MCF 10A (cell line): ENCODE data around the gene NEK10. TPM values are rescaled to one million over a fixed set of nuclear protein-coding genes. Genes with fewer than 3 reads are reported as not detected.

Experiments
- BruUV-seq: library from RNA; stranded (reverse); fragments of 400-500 nt; replicated peaks from 2 replicates; lab custom pipeline; 2021; lab: Mats Ljungman, UMichigan
- CTCF ChIA-PET: fragments of 300-600 bp; sonication (Branson Sonifier 250); formaldehyde crosslinking; extraction: SDS; loops from one replicate; lab custom pipeline; 2021; ENCODE audit warnings: antibody characterized with exemption, inconsistent platforms; lab: Yijun Ruan, JAX
- POLR2A ChIA-PET: fragments of 300-600, 350-650 bp; sonication (Branson Sonifier 250); formaldehyde crosslinking; extraction: SDS; loops from one replicate; lab custom pipeline; 2020; ENCODE audit warnings: antibody characterized with exemption, inconsistent platforms; lab: Yijun Ruan, JAX
- DNase-seq: peaks from one replicate; pipeline ENCODE4 v3.0.0-alpha.2; 2018; ENCODE audit not compliant: unreplicated experiment
- H3K27ac Mint-ChIP-seq: one replicate; pipeline ENCODE4 v1.8.0; 2022; ENCODE audit warnings: mild to moderate bottlenecking, low read depth, mixed read lengths; ENCODE audit not compliant: unreplicated experiment
- H3K27me3 Mint-ChIP-seq: one replicate; pipeline ENCODE4 v1.8.0; 2022; ENCODE audit warnings: mixed read lengths; ENCODE audit not compliant: insufficient read depth, unreplicated experiment
- H3K36me3 Mint-ChIP-seq: one replicate; pipeline ENCODE4 v1.8.0; 2022; ENCODE audit warnings: mild to moderate bottlenecking, moderate library complexity, mixed read lengths; ENCODE audit not compliant: insufficient read depth, unreplicated experiment
- H3K4me1 Mint-ChIP-seq: one replicate; pipeline ENCODE4 v1.8.0; 2022; ENCODE audit warnings: mixed read lengths; ENCODE audit not compliant: insufficient read depth, unreplicated experiment
- H3K4me3 Mint-ChIP-seq: one replicate; pipeline ENCODE4 v1.8.0; 2022; ENCODE audit warnings: mild to moderate bottlenecking, moderate library complexity, mixed read lengths; ENCODE audit not compliant: unreplicated experiment
- H3K9me3 Mint-ChIP-seq: one replicate; pipeline ENCODE4 v1.8.0; 2022; ENCODE audit warnings: mixed read lengths; ENCODE audit not compliant: unreplicated experiment
- intact Hi-C: fragments of 100-400 bp; cut with micrococcal nuclease; formaldehyde crosslinking; loops from 2 replicates; pipeline ENCODE4 v1.14.1; 2022
- total RNA-seq: library from RNA; stranded (reverse); gene quantifications from 2 replicates; pipeline ENCODE4 v1.2.3, GENCODE V29; 2022
- TF ChIP-seq, protein P1 (sequence below): fragments of 200-600 bp; IDR thresholded peaks from one replicate; pipeline ENCODE4 v1.8.0; 2022; ENCODE audit warnings: antibody characterized with exemption, mild to moderate bottlenecking; ENCODE audit not compliant: unreplicated experiment

The NEK10 gene
- total RNA-seq, 1 experiment from 2014 or later = 0.44 TPM

DNA sequence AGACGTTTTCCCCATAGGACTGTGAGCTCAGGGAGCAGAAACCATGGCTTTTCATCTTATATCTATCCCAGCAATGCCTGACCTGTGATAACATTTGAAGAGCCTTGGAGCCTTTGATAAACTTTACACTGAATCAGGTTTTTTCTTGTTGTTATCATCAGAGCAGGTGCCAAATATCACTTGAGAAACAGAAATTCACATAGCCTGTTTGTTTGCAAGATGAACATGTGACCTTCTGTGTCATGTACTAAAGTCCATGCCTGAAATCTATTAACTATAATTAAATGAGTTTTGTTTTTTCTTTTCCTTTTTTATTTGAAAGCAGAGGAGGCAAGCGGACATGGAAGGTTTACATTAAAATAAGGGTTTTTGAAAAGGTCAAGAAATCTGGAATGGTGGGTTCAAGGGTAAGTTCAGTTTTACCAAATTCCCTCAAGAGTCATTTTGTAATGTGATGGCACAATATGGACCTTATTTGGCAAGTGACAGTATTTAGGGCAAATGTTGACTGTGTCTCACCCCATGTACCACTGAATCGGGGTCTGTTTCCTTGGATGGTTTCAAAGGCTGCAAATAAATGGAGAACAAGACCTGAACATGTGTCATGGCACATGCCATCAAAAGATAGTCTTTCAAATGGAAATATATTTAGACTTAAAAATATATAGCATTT is 90.7 kb downstream of the NEK10 start:
- intact Hi-C loops = no loop called here
- POLR2A ChIA-PET = no interaction called here
- BruUV-seq = no TSS peak
- Mint-ChIP-seq H3K9me3 (no peaks in the 10 kb centered on the region), H3K4me1 (no peaks in the 10 kb centered on the region), H3K27ac (no peak overlapping the region), H3K36me3 (no peaks in the 10 kb centered on the region), H3K27me3 (no peaks in the 10 kb centered on the region), H3K4me3 (no peak overlapping the region)
- CTCF ChIA-PET = interaction anchor here (0.6 to 1.0 kb wide), 3 partner anchors 25 to 1451 kb away, joined by 3 to 4 read pairs (median 4); no protein-coding TSS in a partner anchor
- TF ChIP-seq, protein P1, sequence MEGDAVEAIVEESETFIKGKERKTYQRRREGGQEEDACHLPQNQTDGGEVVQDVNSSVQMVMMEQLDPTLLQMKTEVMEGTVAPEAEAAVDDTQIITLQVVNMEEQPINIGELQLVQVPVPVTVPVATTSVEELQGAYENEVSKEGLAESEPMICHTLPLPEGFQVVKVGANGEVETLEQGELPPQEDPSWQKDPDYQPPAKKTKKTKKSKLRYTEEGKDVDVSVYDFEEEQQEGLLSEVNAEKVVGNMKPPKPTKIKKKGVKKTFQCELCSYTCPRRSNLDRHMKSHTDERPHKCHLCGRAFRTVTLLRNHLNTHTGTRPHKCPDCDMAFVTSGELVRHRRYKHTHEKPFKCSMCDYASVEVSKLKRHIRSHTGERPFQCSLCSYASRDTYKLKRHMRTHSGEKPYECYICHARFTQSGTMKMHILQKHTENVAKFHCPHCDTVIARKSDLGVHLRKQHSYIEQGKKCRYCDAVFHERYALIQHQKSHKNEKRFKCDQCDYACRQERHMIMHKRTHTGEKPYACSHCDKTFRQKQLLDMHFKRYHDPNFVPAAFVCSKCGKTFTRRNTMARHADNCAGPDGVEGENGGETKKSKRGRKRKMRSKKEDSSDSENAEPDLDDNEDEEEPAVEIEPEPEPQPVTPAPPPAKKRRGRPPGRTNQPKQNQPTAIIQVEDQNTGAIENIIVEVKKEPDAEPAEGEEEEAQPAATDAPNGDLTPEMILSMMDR = no peak
- no peak for DNase-seq

DNA sequence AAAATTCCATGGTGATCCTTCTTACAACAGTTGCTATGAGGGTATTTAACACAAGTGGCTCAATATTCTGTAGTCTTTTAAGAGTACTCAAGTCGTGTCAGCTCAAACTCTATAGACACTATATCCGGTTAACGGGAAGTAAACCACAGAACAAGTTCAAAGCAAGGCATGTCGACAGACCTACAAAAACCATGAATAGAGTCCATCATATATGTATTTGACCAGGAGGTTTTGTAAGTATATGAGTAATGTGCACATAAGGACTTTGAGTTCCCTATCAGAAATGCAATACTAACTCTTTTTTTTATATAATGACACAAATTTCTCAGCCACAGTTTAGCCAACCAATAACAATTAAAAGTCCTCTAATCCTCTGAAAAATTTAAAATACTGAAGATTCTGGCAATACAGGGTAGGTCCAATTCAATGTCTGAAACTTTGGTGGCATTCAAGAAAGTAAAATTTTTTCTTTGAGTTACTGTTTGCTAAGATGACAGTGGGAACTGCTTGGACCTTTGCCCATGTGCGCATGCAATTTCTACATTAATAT is 93.7 kb downstream of the NEK10 start:
- H3K27ac Mint-ChIP-seq = no peak overlapping the region
- CTCF ChIA-PET = interaction anchor here (0.5 to 2.4 kb wide), 2 partner anchors 22 to 405 kb away, joined by 3 to 14 read pairs; no protein-coding TSS in a partner anchor
- DNase-seq = no peak
- intact Hi-C loops = no loop called here
- no TSS peak for BruUV-seq
- H3K4me1 Mint-ChIP-seq = no peaks in the 10 kb centered on the region
- no peak overlapping the region for H3K4me3 Mint-ChIP-seq
- H3K27me3 Mint-ChIP-seq = no peaks in the 10 kb centered on the region
- POLR2A ChIA-PET = no interaction called here
- H3K9me3 Mint-ChIP-seq = no peaks in the 10 kb centered on the region
- H3K36me3 Mint-ChIP-seq = no peaks in the 10 kb centered on the region
- TF ChIP-seq, protein P1 = no peak

DNA sequence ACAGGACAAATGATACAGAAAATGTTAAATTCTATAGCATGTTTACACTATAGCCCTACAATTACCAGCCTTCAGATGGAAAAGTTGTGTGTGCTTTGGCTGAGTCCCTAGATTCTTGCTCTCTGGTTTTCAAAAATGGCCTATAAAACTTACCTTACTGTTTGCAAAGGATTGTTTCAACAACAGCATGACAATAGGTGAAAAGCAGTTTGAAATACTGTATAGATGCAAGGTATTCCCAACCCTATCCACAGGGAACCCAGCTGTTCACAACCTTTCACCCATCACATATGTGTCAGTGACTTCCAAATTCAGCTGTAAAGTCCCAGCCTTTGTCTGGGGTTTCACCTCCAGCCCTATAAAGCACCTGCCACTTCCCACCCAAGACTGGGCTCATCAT is 97.3 kb downstream of the NEK10 start:
- H3K36me3 Mint-ChIP-seq = no peaks in the 10 kb centered on the region
- intact Hi-C loops = no loop called here
- TF ChIP-seq, protein P1 = no peak

DNA sequence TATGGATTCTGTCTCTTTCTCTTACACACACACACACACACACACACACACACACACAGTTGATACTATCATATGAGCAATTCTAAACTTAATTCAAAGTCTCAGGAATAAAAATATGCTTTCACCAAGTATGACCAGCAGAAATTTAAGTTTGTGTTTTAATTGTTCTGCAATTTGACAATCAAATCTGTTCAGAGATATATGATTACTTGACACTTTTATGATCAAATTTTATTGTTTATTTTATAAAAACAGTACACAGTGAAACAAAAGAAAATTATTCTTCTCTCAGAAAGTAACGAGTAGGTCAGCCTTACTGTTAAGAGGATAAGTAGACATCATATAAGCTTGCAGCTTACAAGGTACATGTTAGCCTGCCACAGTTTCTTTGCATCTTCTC is 114.3 kb downstream of the NEK10 start:
- no peaks in the 10 kb centered on the region for H3K36me3 Mint-ChIP-seq
- no peaks in the 10 kb centered on the region for H3K4me1 Mint-ChIP-seq
- intact Hi-C loops = loop anchor here (1.0 to 5.0 kb wide), 2 partner anchors 121 to 1413 kb away; no protein-coding TSS in a partner anchor
- H3K27ac Mint-ChIP-seq = no peak overlapping the region
- DNase-seq = no peak
- H3K4me3 Mint-ChIP-seq = no peak overlapping the region
- TF ChIP-seq, protein P1 = no peak
- CTCF ChIA-PET = interaction anchor here (0.7 to 4.0 kb wide), 6 partner anchors 27 to 1410 kb away, joined by 3 to 70 read pairs (median 8); no protein-coding TSS in a partner anchor
- POLR2A ChIA-PET = no interaction called here
- no TSS peak for BruUV-seq
- H3K27me3 Mint-ChIP-seq = no peaks in the 10 kb centered on the region
- no peaks in the 10 kb centered on the region for H3K9me3 Mint-ChIP-seq

More for the DNA sequence above, 97.3 kb downstream of the NEK10 start:
- Mint-ChIP-seq H3K9me3 (peaks cover 7% of the 10 kb centered on the region), H3K4me1 (no peaks in the 10 kb centered on the region), H3K27ac (no peak overlapping the region), H3K27me3 (no peaks in the 10 kb centered on the region), H3K4me3 (no peak overlapping the region)
- BruUV-seq = no TSS peak
- CTCF ChIA-PET = no interaction called here
- POLR2A ChIA-PET = no interaction called here
- DNase-seq = no peak
